Prostate gland (tissue), 2 donors: Measurements from ENCODE around the gene RPTOR.

Source experiments
- POLR2A ChIP-seq: fragments of 450-650 bp; IDR thresholded peaks from one replicate; pipeline ENCODE4 v1.6.1; 2016; ENCODE audit warnings: antibody characterized with exemption, mild to moderate bottlenecking
- POLR2AphosphoS5 ChIP-seq: sonication (generic); formaldehyde crosslinking; IDR thresholded peaks from one replicate; pipeline ENCODE4 v1.6.1; 2017; ENCODE audit warnings: antibody characterized with exemption
- TF ChIP-seq, protein P1 (sequence below), 4 experiments: fragments of 200-600 bp in 2 of 4; fragments of 450-650 bp in 2 of 4; sonication (generic) in 2 of 4; IDR thresholded peaks; 1 replicate in 3 of 4; 2 replicates in 1 of 4; pipeline ENCODE4 v1.5.1; 2016 to 2019; ENCODE audit warnings: antibody characterized with exemption in 4 of 4, mild to moderate bottlenecking in 2 of 4, moderate library complexity in 2 of 4

DNA sequence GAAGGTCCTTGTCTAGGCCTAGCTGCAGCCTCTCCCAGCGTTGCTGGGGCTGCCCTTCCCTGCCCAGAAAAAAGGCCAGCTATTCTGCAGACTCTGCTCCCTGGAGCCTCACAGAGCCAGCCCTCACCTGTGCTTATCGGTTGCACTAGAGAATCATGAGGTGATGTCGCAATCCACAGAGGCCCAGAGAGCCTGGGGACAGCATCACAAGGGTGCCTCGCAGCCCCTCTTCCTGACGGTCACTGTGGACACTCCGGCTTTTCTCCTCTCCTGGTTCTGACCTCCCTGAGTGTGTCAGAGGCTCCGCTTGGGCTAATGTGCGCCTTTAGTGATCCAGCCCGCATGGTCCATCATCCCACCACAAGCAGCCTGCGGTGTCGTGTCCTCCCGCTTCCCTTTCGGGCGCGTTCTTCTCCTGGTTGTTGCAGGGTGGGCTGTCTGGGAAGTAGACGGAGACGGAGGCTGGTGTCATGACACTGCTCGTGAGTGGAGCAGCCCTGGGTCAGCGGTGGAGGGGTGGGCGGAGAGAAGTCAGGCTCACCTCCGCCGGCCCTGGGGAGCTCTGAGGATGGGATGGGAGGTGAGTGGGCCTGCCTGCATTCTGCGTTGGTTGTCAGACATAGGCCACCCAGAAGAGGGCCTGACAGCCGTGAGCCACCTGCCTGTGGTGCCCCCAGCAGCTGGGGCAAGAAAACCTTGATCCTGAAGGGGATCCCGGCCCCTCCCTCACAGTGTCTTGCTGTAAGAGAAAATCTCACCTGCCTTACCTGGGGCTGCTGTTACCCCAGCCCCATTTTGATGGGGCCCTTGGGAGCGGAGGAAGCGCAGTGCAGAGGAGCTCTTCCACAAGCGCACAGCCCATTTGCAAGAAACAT, 281.1 kb downstream of the RPTOR start:
- no peak for TF ChIP-seq POLR2A
- TF ChIP-seq, protein P1, sequence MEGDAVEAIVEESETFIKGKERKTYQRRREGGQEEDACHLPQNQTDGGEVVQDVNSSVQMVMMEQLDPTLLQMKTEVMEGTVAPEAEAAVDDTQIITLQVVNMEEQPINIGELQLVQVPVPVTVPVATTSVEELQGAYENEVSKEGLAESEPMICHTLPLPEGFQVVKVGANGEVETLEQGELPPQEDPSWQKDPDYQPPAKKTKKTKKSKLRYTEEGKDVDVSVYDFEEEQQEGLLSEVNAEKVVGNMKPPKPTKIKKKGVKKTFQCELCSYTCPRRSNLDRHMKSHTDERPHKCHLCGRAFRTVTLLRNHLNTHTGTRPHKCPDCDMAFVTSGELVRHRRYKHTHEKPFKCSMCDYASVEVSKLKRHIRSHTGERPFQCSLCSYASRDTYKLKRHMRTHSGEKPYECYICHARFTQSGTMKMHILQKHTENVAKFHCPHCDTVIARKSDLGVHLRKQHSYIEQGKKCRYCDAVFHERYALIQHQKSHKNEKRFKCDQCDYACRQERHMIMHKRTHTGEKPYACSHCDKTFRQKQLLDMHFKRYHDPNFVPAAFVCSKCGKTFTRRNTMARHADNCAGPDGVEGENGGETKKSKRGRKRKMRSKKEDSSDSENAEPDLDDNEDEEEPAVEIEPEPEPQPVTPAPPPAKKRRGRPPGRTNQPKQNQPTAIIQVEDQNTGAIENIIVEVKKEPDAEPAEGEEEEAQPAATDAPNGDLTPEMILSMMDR (IDR thresholded peaks at IDR 0.05), result no peak
- no peak for TF ChIP-seq POLR2AphosphoS5
